Thymus (tissue), 11 donors: ENCODE data around the gene SLC9A1. TPM values are rescaled to one million over a fixed set of nuclear protein-coding genes. Genes with fewer than 3 reads are reported as not detected.

Experiments used
- DNase-seq, 9 donors: peaks; one replicate each; pipeline ENCODE4 v3.0.0-alpha.2; 2013; ENCODE audit warnings: low spot score in 9 of 9, low read depth in 6 of 9, missing footprints in 1 of 9
- H3K27ac ChIP-seq, 2 donors: one replicate each; pipeline ENCODE4 v1.5.1; 2013; ENCODE audit warnings: control low read depth in 1 of 2, low read depth in 1 of 2, low read length in 1 of 2, mild to moderate bottlenecking in 1 of 2, moderate library complexity in 1 of 2
- H3K27me3 ChIP-seq, 2 donors: one replicate each; pipeline ENCODE4 v1.5.1; 2013; ENCODE audit warnings: low read length in 1 of 2; ENCODE audit not compliant: control insufficient read depth in 2 of 2, insufficient read depth in 1 of 2
- H3K36me3 ChIP-seq, 2 donors: one replicate each; pipeline ENCODE4 v1.5.1; 2013; ENCODE audit warnings: low read length in 1 of 2, mild to moderate bottlenecking in 1 of 2, moderate library complexity in 1 of 2; ENCODE audit not compliant: control insufficient read depth in 2 of 2, insufficient read depth in 2 of 2
- H3K4me1 ChIP-seq, 2 donors: one replicate each; pipeline ENCODE4 v1.5.1; 2013; ENCODE audit warnings: low read length in 2 of 2; ENCODE audit not compliant: control insufficient read depth in 2 of 2, insufficient read depth in 2 of 2
- H3K4me3 ChIP-seq, 2 donors: one replicate each; pipeline ENCODE4 v1.5.1; 2013; ENCODE audit warnings: low read length in 2 of 2, control low read depth in 1 of 2, mild to moderate bottlenecking in 1 of 2
- H3K9me3 ChIP-seq, 2 donors: one replicate each; pipeline ENCODE4 v1.5.1; 2013; ENCODE audit warnings: low read length in 1 of 2, mild to moderate bottlenecking in 1 of 2; ENCODE audit not compliant: control insufficient read depth in 2 of 2, insufficient read depth in 1 of 2
- WGBS: extraction: QIAGEN DNeasy Blood & Tissue Kit; methylation state at CpG from one replicate; pipeline ENCODE4 v1.1.7; 2013; 5-methylcytosine and 5-hydroxymethylcytosine counted together
- polyA plus RNA-seq: library from polyadenylated mRNA; stranded (reverse); fragments of 200-250 nt; gene quantifications from one replicate; pipeline ENCODE4 v1.2.3, GENCODE V29; 2013
- total RNA-seq: library from RNA; stranded (reverse); fragments of 120-200 nt; gene quantifications from one replicate; pipeline ENCODE4 v1.2.4, GENCODE V29; 2013
- donor health status: healthy.

SLC9A1 gene
- total and polyA plus RNA-seq, 2 donors = 1.7 to 11.1 TPM

DNA sequence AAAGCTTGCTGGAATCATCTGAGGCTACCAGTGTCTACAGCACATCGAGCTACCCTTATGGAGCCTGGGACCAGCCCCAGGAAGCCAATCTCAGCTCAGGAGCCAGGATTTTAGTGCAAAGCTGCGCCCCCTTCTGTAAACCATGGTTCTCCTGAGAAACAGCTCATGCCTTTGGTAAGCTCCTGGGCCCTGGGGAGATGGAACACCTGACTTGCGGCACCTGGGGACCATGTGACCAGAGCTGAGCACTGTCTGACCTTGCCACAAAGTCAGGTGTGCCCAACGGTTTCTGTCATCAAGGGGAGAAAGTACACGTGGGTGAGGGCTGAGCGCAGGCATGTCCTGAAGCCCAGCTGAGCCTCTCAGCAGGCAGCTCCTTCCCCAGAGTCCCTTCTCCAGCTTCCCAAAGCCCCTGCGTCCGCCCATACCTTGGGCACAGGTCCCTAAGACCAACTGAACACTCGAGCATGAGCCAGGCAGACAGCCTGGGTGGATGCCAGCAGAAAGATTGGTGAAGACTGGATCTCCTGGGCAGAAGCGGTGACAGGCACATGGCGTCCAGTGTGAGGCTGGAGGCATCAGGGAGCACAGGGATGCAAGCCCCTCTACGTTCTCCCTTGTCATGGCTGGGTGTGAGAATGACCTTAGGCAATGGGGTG is 84.4 kb downstream of the SLC9A1 start:
- DNase-seq = peak in 5 of 9 donors; percentile 13 to 61 (median 39)
- whole genome bisulfite sequencing = 78% methylated on average over 12 of the region's 12 CpGs

GRCh38 chr1:27068922-27069321 is 86.0 kb downstream of the SLC9A1 start:
- DNase-seq = no peak
- peaks cover 0 to 16% of the 10 kb centered on the region in 2 donors for H3K4me1 ChIP-seq

More for the DNA sequence above, 84.4 kb downstream of the SLC9A1 start:
- Histone ChIP-seq H3K4me1 (peaks cover 0 to 16% of the 10 kb centered on the region in 2 donors), H3K4me3 (no peak overlapping the region), H3K27me3 (no peaks in the 10 kb centered on the region), H3K36me3 (no peaks in the 10 kb centered on the region), H3K9me3 (no peaks in the 10 kb centered on the region), H3K27ac (no peak overlapping the region)

GRCh38 chr1:27065999-27066630 is 88.8 kb downstream of the SLC9A1 start:
- H3K4me1 ChIP-seq = peaks cover 0 to 13% of the 10 kb centered on the region in 2 donors
- no peak overlapping the region for H3K4me3 ChIP-seq
- no peaks in the 10 kb centered on the region for H3K9me3 ChIP-seq
- DNase-seq = no peak
- no peaks in the 10 kb centered on the region for H3K36me3 ChIP-seq
- WGBS = 96% methylated on average over 5 of the region's 5 CpGs
- no peak overlapping the region for H3K27ac ChIP-seq
- no peaks in the 10 kb centered on the region for H3K27me3 ChIP-seq

More at GRCh38 chr1:27068922-27069321, 86.0 kb downstream of the SLC9A1 start:
- Histone ChIP-seq H3K9me3 (no peaks in the 10 kb centered on the region), H3K36me3 (no peaks in the 10 kb centered on the region), H3K27me3 (no peaks in the 10 kb centered on the region), H3K27ac (no peak overlapping the region), H3K4me3 (no peak overlapping the region)
- WGBS = 96% methylated on average over 4 of the region's 4 CpGs

- DNase-seq = no peak
- WGBS = 98% methylated on average over 8 of the region's 8 CpGs
- H3K9me3 ChIP-seq = no peaks in the 10 kb centered on the region
- H3K27me3 ChIP-seq = peaks cover 0 to 7% of the 10 kb centered on the region in 2 donors
- H3K4me3 ChIP-seq = no peak overlapping the region
- no peak overlapping the region for H3K27ac ChIP-seq
- H3K4me1 ChIP-seq = peaks cover 0 to 2% of the 10 kb centered on the region in 2 donors
- H3K36me3 ChIP-seq = no peaks in the 10 kb centered on the region
Observed at GRCh38 chr1:27060891-27061290, 94.0 kb downstream of the SLC9A1 start.

- peaks cover 0 to 7% of the 10 kb centered on the region in 2 donors for H3K27me3 ChIP-seq
- H3K9me3 ChIP-seq = no peaks in the 10 kb centered on the region
- H3K4me1 ChIP-seq = peaks cover 0 to 2% of the 10 kb centered on the region in 2 donors
- WGBS = 95% methylated on average over 12 of the region's 12 CpGs
- no peaks in the 10 kb centered on the region for H3K36me3 ChIP-seq
- H3K4me3 ChIP-seq = no peak overlapping the region
- H3K27ac ChIP-seq = no peak overlapping the region
- DNase-seq = no peak
Observed at GRCh38 chr1:27058966-27059669, 95.8 kb downstream of the SLC9A1 start.

GRCh38 chr1:27057801-27058625 is 96.9 kb downstream of the SLC9A1 start:
- Histone ChIP-seq H3K4me3 (no peak overlapping the region), H3K27ac (no peak overlapping the region), H3K36me3 (no peaks in the 10 kb centered on the region), H3K27me3 (peaks cover 0 to 7% of the 10 kb centered on the region in 2 donors), H3K9me3 (no peaks in the 10 kb centered on the region), H3K4me1 (peaks cover 0 to 2% of the 10 kb centered on the region in 2 donors)
- WGBS = 81% methylated on average over 13 of the region's 13 CpGs
- no peak for DNase-seq

- no peak for DNase-seq
- Histone ChIP-seq H3K4me3 (no peak overlapping the region), H3K36me3 (no peaks in the 10 kb centered on the region), H3K27ac (no peak overlapping the region), H3K9me3 (no peaks in the 10 kb centered on the region), H3K27me3 (peaks cover 0 to 7% of the 10 kb centered on the region in 2 donors), H3K4me1 (peaks cover 0 to 2% of the 10 kb centered on the region in 2 donors)
- 90% methylated on average over 3 of the region's 3 CpGs for whole genome bisulfite sequencing
Observed at GRCh38 chr1:27057389-27057788, 97.5 kb downstream of the SLC9A1 start.

- Histone ChIP-seq H3K4me3 (no peak overlapping the region), H3K4me1 (peaks cover 0 to 2% of the 10 kb centered on the region in 2 donors), H3K36me3 (no peaks in the 10 kb centered on the region), H3K27ac (no peak overlapping the region), H3K9me3 (no peaks in the 10 kb centered on the region), H3K27me3 (peaks cover 0 to 7% of the 10 kb centered on the region in 2 donors)
- DNase-seq = no peak
- WGBS = 94% methylated on average over 6 of the region's 6 CpGs
Observed at GRCh38 chr1:27053977-27054753, 100.8 kb downstream of the SLC9A1 start.
